HEK293 (cell line): ENCODE data around the gene PHC3.

Source experiments
- GLI4 ChIP-seq: fragments of 450-650 bp; formaldehyde crosslinking; IDR thresholded peaks from 2 replicates; pipeline ENCODE4 v1.5.1; 2016; ENCODE audit warnings: missing biosample characterization, missing genetic modification characterization
- IKZF3 ChIP-seq: fragments of 450-650 bp; IDR thresholded peaks from 2 replicates; pipeline ENCODE4 v1.5.0; 2018; ENCODE audit warnings: missing biosample characterization, mild to moderate bottlenecking, missing genetic modification characterization, moderate library complexity
- KLF16 ChIP-seq: fragments of 450-650 bp; formaldehyde crosslinking; IDR thresholded peaks from 2 replicates; pipeline ENCODE4 v1.5.1; 2017; ENCODE audit warnings: missing biosample characterization, missing genetic modification characterization
- OSR2 ChIP-seq: fragments of 450-650 bp; formaldehyde crosslinking; IDR thresholded peaks from 2 replicates; pipeline ENCODE4 v1.5.1; 2016; ENCODE audit warnings: missing biosample characterization, missing genetic modification characterization
- REPIN1 ChIP-seq: fragments of 450-650 bp; formaldehyde crosslinking; IDR thresholded peaks from 2 replicates; pipeline ENCODE4 v1.5.1; 2017; ENCODE audit warnings: missing biosample characterization, missing genetic modification characterization, low read depth
- SALL2 ChIP-seq: fragments of 450-650 bp; formaldehyde crosslinking; IDR thresholded peaks from 2 replicates; pipeline ENCODE4 v1.5.0; 2017; ENCODE audit warnings: missing biosample characterization, mild to moderate bottlenecking, missing genetic modification characterization, borderline replicate concordance
- SP7 ChIP-seq: fragments of 450-650 bp; formaldehyde crosslinking; IDR thresholded peaks from 2 replicates; pipeline ENCODE4 v1.5.1; 2016; ENCODE audit warnings: missing biosample characterization, missing genetic modification characterization
- WT1 ChIP-seq: fragments of 450-650 bp; formaldehyde crosslinking; IDR thresholded peaks from 2 replicates; pipeline ENCODE4 v1.5.1; 2016; ENCODE audit warnings: missing biosample characterization, missing genetic modification characterization
- YY2 ChIP-seq: fragments of 450-650 bp; formaldehyde crosslinking; IDR thresholded peaks from 2 replicates; pipeline ENCODE4 v1.5.1; 2016; ENCODE audit warnings: missing biosample characterization, missing genetic modification characterization
- ZBTB1 ChIP-seq: fragments of 450-650 bp; formaldehyde crosslinking; IDR thresholded peaks from 2 replicates; pipeline ENCODE4 v1.5.1; 2016; ENCODE audit warnings: missing biosample characterization, missing genetic modification characterization
- ZIC2 ChIP-seq: fragments of 450-650 bp; formaldehyde crosslinking; IDR thresholded peaks from 2 replicates; pipeline ENCODE4 v1.5.1; 2016; ENCODE audit warnings: missing biosample characterization, missing genetic modification characterization
- ZNF132 ChIP-seq: fragments of 450-650 bp; formaldehyde crosslinking; IDR thresholded peaks from 2 replicates; pipeline ENCODE4 v1.5.1; 2017; ENCODE audit warnings: missing biosample characterization, missing genetic modification characterization, borderline replicate concordance
- ZNF133 ChIP-seq: fragments of 450-650 bp; formaldehyde crosslinking; IDR thresholded peaks from 2 replicates; pipeline ENCODE4 v1.5.1; 2016; ENCODE audit warnings: missing biosample characterization, missing genetic modification characterization
- ZNF202 ChIP-seq: fragments of 450-650 bp; formaldehyde crosslinking; IDR thresholded peaks from 2 replicates; pipeline ENCODE4 v1.5.1; 2016; ENCODE audit warnings: missing biosample characterization, missing genetic modification characterization, borderline replicate concordance
- ZNF23 ChIP-seq: fragments of 450-650 bp; formaldehyde crosslinking; IDR thresholded peaks from 2 replicates; pipeline ENCODE4 v1.5.1; 2016; ENCODE audit warnings: missing biosample characterization, missing genetic modification characterization, borderline replicate concordance
- ZNF341 ChIP-seq: fragments of 450-650 bp; formaldehyde crosslinking; IDR thresholded peaks from 2 replicates; pipeline ENCODE4; 2016; ENCODE audit warnings: low read depth, missing biosample characterization, missing genetic modification characterization
- ZNF366 ChIP-seq: fragments of 450-650 bp; formaldehyde crosslinking; conservative IDR thresholded peaks from 2 replicates; pipeline ENCODE4 v1.5.1; 2016; ENCODE audit warnings: missing biosample characterization, missing genetic modification characterization
- ZNF394 ChIP-seq: fragments of 450-650 bp; formaldehyde crosslinking; IDR thresholded peaks from 2 replicates; pipeline ENCODE4 v1.5.1; 2016; ENCODE audit warnings: missing biosample characterization, missing genetic modification characterization, mild to moderate bottlenecking, moderate library complexity, borderline replicate concordance
- ZNF529 ChIP-seq: fragments of 450-650 bp; formaldehyde crosslinking; IDR thresholded peaks from 2 replicates; pipeline ENCODE4 v1.5.1; 2017; ENCODE audit warnings: missing genetic modification characterization, missing biosample characterization; ENCODE audit not compliant: insufficient replicate concordance
- ZNF544 ChIP-seq: fragments of 450-650 bp; formaldehyde crosslinking; IDR thresholded peaks from 2 replicates; pipeline ENCODE4 v1.5.0; 2017; ENCODE audit warnings: missing biosample characterization, missing genetic modification characterization
- ZNF555 ChIP-seq: fragments of 450-650 bp; formaldehyde crosslinking; conservative IDR thresholded peaks from 2 replicates; pipeline ENCODE4 v1.5.1; 2017; ENCODE audit warnings: missing biosample characterization, mild to moderate bottlenecking, missing genetic modification characterization, inconsistent platforms
- ZNF596 ChIP-seq: fragments of 450-650 bp; IDR thresholded peaks from 2 replicates; pipeline ENCODE4 v1.5.0; 2018; ENCODE audit warnings: missing biosample characterization, mild to moderate bottlenecking, missing genetic modification characterization, moderate library complexity
- ZNF701 ChIP-seq: fragments of 450-650 bp; formaldehyde crosslinking; IDR thresholded peaks from 2 replicates; pipeline ENCODE4 v1.5.1; 2016; ENCODE audit warnings: missing biosample characterization, missing genetic modification characterization
- ZXDB ChIP-seq: fragments of 450-650 bp; formaldehyde crosslinking; IDR thresholded peaks from 2 replicates; pipeline ENCODE4 v1.5.1; 2016; ENCODE audit warnings: missing biosample characterization, missing genetic modification characterization
- TF ChIP-seq, protein P1 (sequence below): fragments of 450-650 bp; formaldehyde crosslinking; IDR thresholded peaks from 2 replicates; pipeline ENCODE4 v1.5.1; 2016; ENCODE audit warnings: missing biosample characterization, missing genetic modification characterization
- TF ChIP-seq, protein P2 (sequence below): fragments of 450-650 bp; formaldehyde crosslinking; IDR thresholded peaks from 2 replicates; pipeline ENCODE4 v1.5.1; 2017; ENCODE audit warnings: missing biosample characterization, missing genetic modification characterization
- TF ChIP-seq, protein P3 (sequence below): fragments of 450-650 bp; formaldehyde crosslinking; IDR thresholded peaks from 2 replicates; pipeline ENCODE4; 2016; ENCODE audit warnings: missing biosample characterization, missing genetic modification characterization
- TF ChIP-seq, protein P4 (sequence below): fragments of 450-650 bp; formaldehyde crosslinking; IDR thresholded peaks from 2 replicates; pipeline ENCODE4 v1.5.1; 2016; ENCODE audit warnings: missing biosample characterization, missing genetic modification characterization
- TF ChIP-seq, protein P5 (sequence below): fragments of 450-650 bp; formaldehyde crosslinking; conservative IDR thresholded peaks from 2 replicates; pipeline ENCODE4 v1.5.1; 2016; ENCODE audit warnings: low read depth, missing biosample characterization, missing genetic modification characterization

The PHC3 gene

DNA sequence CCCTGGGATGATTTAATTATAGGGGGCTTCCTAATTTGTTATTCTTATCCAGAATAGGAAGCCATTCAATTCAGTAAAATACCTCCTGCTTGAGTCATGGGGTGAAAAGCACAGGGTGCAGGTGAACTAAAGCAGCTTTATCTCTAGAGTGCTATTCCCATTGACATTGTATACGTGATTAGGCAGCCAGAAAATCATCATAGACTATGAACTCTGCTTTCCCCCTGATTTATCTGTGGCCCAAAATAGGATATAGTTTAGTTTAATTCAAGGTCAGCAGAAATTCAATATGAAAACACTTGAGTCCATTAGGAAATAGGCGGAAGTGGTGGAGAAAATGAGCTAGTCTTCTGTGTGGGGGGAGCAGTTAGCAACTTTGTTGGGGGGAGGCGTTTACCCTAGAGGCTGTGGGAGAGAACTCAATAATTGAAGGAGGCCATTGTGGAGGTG is 22.5 kb upstream of the PHC3 start (continued):
- TF ChIP-seq SALL2 (no peak), SP7 (tag by site-specific recombination) (peak; percentile 99), ZNF132 (tag by site-specific recombination) (no peak), ZNF23 (tag by site-specific recombination) (no peak), REPIN1 (tag by site-specific recombination) (no peak), KLF16 (tag by site-specific recombination) (no peak), ZNF394 (tag by site-specific recombination) (no peak), ZNF596 (tag by site-specific recombination) (no peak), ZNF555 (tag by site-specific recombination) (no peak), ZNF529 (tag by site-specific recombination) (no peak), GLI4 (tag by site-specific recombination) (no peak), OSR2 (peak; percentile 10; the same call in 1 of the 2 replicates), ZBTB1 (tag by site-specific recombination) (no peak), ZNF341 (no peak), ZXDB (tag by site-specific recombination) (no peak), ZNF366 (tag by site-specific recombination) (no peak), ZNF133 (tag by site-specific recombination) (no peak), IKZF3 (tag by site-specific recombination) (no peak), ZIC2 (peak; percentile 78), ZNF202 (tag by site-specific recombination) (no peak), ZNF544 (tag by site-specific recombination) (no peak), YY2 (tag by site-specific recombination) (no peak), ZNF701 (tag by site-specific recombination) (no peak), WT1 (tag by site-specific recombination) (no peak)
- TF ChIP-seq, protein P1, sequence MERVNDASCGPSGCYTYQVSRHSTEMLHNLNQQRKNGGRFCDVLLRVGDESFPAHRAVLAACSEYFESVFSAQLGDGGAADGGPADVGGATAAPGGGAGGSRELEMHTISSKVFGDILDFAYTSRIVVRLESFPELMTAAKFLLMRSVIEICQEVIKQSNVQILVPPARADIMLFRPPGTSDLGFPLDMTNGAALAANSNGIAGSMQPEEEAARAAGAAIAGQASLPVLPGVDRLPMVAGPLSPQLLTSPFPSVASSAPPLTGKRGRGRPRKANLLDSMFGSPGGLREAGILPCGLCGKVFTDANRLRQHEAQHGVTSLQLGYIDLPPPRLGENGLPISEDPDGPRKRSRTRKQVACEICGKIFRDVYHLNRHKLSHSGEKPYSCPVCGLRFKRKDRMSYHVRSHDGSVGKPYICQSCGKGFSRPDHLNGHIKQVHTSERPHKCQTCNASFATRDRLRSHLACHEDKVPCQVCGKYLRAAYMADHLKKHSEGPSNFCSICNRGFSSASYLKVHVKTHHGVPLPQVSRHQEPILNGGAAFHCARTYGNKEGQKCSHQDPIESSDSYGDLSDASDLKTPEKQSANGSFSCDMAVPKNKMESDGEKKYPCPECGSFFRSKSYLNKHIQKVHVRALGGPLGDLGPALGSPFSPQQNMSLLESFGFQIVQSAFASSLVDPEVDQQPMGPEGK (tag by site-specific recombination), result no peak
- TF ChIP-seq, protein P2, sequence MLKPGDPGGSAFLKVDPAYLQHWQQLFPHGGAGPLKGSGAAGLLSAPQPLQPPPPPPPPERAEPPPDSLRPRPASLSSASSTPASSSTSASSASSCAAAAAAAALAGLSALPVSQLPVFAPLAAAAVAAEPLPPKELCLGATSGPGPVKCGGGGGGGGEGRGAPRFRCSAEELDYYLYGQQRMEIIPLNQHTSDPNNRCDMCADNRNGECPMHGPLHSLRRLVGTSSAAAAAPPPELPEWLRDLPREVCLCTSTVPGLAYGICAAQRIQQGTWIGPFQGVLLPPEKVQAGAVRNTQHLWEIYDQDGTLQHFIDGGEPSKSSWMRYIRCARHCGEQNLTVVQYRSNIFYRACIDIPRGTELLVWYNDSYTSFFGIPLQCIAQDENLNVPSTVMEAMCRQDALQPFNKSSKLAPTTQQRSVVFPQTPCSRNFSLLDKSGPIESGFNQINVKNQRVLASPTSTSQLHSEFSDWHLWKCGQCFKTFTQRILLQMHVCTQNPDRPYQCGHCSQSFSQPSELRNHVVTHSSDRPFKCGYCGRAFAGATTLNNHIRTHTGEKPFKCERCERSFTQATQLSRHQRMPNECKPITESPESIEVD (tag by site-specific recombination), result peak; percentile 37; the same call in 1 of the 2 replicates
- TF ChIP-seq, protein P3, sequence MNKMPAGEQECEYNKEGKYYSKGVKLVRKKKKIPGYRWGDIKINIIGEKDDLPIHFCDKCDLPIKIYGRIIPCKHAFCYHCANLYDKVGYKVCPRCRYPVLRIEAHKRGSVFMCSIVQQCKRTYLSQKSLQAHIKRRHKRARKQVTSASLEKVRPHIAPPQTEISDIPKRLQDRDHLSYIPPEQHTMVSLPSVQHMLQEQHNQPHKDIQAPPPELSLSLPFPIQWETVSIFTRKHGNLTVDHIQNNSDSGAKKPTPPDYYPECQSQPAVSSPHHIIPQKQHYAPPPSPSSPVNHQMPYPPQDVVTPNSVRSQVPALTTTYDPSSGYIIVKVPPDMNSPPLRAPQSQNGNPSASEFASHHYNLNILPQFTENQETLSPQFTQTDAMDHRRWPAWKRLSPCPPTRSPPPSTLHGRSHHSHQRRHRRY (tag by site-specific recombination), result no peak
- TF ChIP-seq, protein P4, sequence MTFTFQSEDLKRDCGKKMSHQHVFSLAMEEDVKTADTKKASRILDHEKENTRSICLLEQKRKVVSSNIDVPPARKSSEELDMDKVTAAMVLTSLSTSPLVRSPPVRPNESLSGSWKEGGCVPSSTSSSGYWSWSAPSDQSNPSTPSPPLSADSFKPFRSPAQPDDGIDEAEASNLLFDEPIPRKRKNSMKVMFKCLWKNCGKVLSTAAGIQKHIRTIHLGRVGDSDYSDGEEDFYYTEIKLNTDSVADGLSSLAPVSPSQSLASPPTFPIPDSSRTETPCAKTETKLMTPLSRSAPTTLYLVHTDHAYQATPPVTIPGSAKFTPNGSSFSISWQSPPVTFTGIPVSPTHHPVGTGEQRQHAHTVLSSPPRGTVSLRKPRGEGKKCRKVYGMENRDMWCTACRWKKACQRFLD (tag by site-specific recombination), result no peak
- TF ChIP-seq, protein P5, sequence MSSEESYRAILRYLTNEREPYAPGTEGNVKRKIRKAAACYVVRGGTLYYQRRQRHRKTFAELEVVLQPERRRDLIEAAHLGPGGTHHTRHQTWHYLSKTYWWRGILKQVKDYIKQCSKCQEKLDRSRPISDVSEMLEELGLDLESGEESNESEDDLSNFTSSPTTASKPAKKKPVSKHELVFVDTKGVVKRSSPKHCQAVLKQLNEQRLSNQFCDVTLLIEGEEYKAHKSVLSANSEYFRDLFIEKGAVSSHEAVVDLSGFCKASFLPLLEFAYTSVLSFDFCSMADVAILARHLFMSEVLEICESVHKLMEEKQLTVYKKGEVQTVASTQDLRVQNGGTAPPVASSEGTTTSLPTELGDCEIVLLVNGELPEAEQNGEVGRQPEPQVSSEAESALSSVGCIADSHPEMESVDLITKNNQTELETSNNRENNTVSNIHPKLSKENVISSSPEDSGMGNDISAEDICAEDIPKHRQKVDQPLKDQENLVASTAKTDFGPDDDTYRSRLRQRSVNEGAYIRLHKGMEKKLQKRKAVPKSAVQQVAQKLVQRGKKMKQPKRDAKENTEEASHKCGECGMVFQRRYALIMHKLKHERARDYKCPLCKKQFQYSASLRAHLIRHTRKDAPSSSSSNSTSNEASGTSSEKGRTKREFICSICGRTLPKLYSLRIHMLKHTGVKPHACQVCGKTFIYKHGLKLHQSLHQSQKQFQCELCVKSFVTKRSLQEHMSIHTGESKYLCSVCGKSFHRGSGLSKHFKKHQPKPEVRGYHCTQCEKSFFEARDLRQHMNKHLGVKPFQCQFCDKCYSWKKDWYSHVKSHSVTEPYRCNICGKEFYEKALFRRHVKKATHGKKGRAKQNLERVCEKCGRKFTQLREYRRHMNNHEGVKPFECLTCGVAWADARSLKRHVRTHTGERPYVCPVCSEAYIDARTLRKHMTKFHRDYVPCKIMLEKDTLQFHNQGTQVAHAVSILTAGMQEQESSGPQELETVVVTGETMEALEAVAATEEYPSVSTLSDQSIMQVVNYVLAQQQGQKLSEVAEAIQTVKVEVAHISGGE (tag by site-specific recombination), result no peak
